SK-N-SH (cell line): ENCODE measurements around the gene TRPV2. TPM values are rescaled to one million over a fixed set of nuclear protein-coding genes. Genes with fewer than 3 reads are reported as not detected.

ENCODE experiments used
- CTCF ChIA-PET: fragments of 300-600, 350-600 bp; formaldehyde crosslinking; extraction: SDS; loops from one replicate; lab custom pipeline; 2021; lab: Yijun Ruan, JAX
- POLR2A ChIA-PET: fragments of 350-600 bp; sonication (Branson Sonifier 250); formaldehyde crosslinking; extraction: SDS; loops from one replicate; lab custom pipeline; 2020; ENCODE audit warnings: antibody characterized with exemption, inconsistent platforms; lab: Yijun Ruan, JAX
- DNase-seq: peaks from one replicate; pipeline ENCODE4 v3.0.0; 2012
- H2AFZ ChIP-seq: fragments of 200-600 bp; sonication (generic); 2 replicates; pipeline ENCODE4 v1.8.1; 2016; ENCODE audit warnings: antibody characterized with exemption, mild to moderate bottlenecking, low read depth
- H3F3A ChIP-seq: fragments of 200-600 bp; sonication (generic); replicated peaks from 2 replicates; pipeline ENCODE3; 2016; ENCODE audit warnings: antibody characterized with exemption, mild to moderate bottlenecking; ENCODE audit not compliant: insufficient read depth
- H3K27ac ChIP-seq, 2 experiments: fragments of 200-500 bp in 1 of 2; fragments of 200-600 bp in 1 of 2; sonication (Bioruptor generic) in 1 of 2; sonication (generic), shearing (Covaris generic) in 1 of 2; 2 replicates each; pipeline versions ENCODE4 v1.5.1 to v1.6.1; 2014 to 2016; ENCODE audit warnings: low read depth in 2 of 2, inconsistent platforms in 1 of 2, low read length in 1 of 2, mild to moderate bottlenecking in 1 of 2, mixed read lengths in 1 of 2
- H3K27me3 ChIP-seq: fragments of 200-600 bp; sonication (generic), shearing (Covaris generic); 2 replicates; pipeline ENCODE4 v1.6.1; 2016; ENCODE audit warnings: mixed run types; ENCODE audit not compliant: insufficient read depth
- H3K36me3 ChIP-seq, 2 experiments: fragments of 200-500 bp in 1 of 2; fragments of 200-600 bp in 1 of 2; sonication (Bioruptor generic) in 1 of 2; sonication (generic) in 1 of 2; replicated peaks in 1 of 2; 2 replicates each; pipeline versions ENCODE3 to v1.5.1; 2014 to 2016; ENCODE audit warnings: low read length in 1 of 2, mild to moderate bottlenecking in 1 of 2; ENCODE audit not compliant: insufficient read depth in 2 of 2, control insufficient read depth in 1 of 2
- H3K4me1 ChIP-seq, 2 experiments: fragments of 200-500 bp in 1 of 2; fragments of 200-600 bp in 1 of 2; sonication (Bioruptor generic) in 1 of 2; sonication (generic), shearing (Covaris generic) in 1 of 2; 2 replicates each; pipeline versions ENCODE4 v1.5.1 to v1.6.1; 2014 to 2016; ENCODE audit warnings: low read depth in 1 of 2, low read length in 1 of 2, mixed run types in 1 of 2; ENCODE audit not compliant: insufficient read depth in 2 of 2, control insufficient read depth in 1 of 2
- H3K4me2 ChIP-seq: fragments of 200-600 bp; sonication (generic), shearing (Covaris generic); 2 replicates; pipeline ENCODE4 v1.6.1; 2017; ENCODE audit warnings: mixed run types
- H3K4me3 ChIP-seq, 2 experiments: fragments of 200-500 bp in 1 of 2; fragments of 200-600 bp in 1 of 2; sonication (Bioruptor generic) in 1 of 2; sonication (generic), shearing (Covaris generic) in 1 of 2; 2 replicates each; pipeline versions ENCODE4 v1.5.1 to v1.8.1; 2014 to 2016; ENCODE audit warnings: low read depth in 2 of 2, inconsistent platforms in 1 of 2, low read length in 1 of 2, mild to moderate bottlenecking in 1 of 2, mixed read lengths in 1 of 2, moderate library complexity in 1 of 2
- H3K79me2 ChIP-seq: fragments of 200-600 bp; sonication (generic); 2 replicates; pipeline ENCODE4 v1.8.1; 2017; ENCODE audit warnings: mild to moderate bottlenecking; ENCODE audit not compliant: insufficient read depth
- H3K9ac ChIP-seq: fragments of 200-600 bp; sonication (generic); 2 replicates; pipeline ENCODE4 v1.6.1; 2017; ENCODE audit warnings: mixed run types
- H3K9me2 ChIP-seq: fragments of 200-600 bp; sonication (generic); 2 replicates; pipeline ENCODE4 v1.6.1; 2017; ENCODE audit warnings: mixed run types
- H3K9me3 ChIP-seq: fragments of 200-600 bp; sonication (generic); 2 replicates; pipeline ENCODE4 v1.6.1; 2017; ENCODE audit warnings: mixed run types, mild to moderate bottlenecking, moderate library complexity
- H4K20me1 ChIP-seq: fragments of 200-600 bp; sonication (generic); 2 replicates; pipeline ENCODE4 v1.6.1; 2017; ENCODE audit warnings: mild to moderate bottlenecking, mixed run types; ENCODE audit not compliant: insufficient read depth
- EZH2phosphoT487 ChIP-seq: fragments of 200-600 bp; sonication (generic); IDR thresholded peaks from 2 replicates; pipeline ENCODE4 v1.6.1; 2017; ENCODE audit warnings: low read depth, mixed run types, mild to moderate bottlenecking, antibody characterized with exemption, moderate library complexity, borderline replicate concordance
- IRF3 ChIP-seq: fragments of 150-350 bp; IDR thresholded peaks from 2 replicates; pipeline ENCODE4 v1.6.1; 2016; ENCODE audit warnings: mild to moderate bottlenecking, low read depth, low read length
- JUND ChIP-seq: IDR thresholded peaks from 2 replicates; pipeline ENCODE4 v1.4.0; 2012
- SIN3A ChIP-seq: IDR thresholded peaks from 2 replicates; pipeline ENCODE4 v1.6.1; 2012; ENCODE audit warnings: low read depth, mild to moderate bottlenecking, low read length, moderate library complexity, borderline replicate concordance
- SMC3 ChIP-seq: IDR thresholded peaks from 2 replicates; pipeline ENCODE4 v1.6.1; 2012; ENCODE audit warnings: low read depth, low read length, improper control_type of control experiment
- TEAD4 ChIP-seq: IDR thresholded peaks from 2 replicates; pipeline ENCODE4 v1.4.0; 2012; ENCODE audit warnings: mild to moderate bottlenecking, borderline replicate concordance; ENCODE audit not compliant: insufficient read depth
- ZBTB33 ChIP-seq: IDR thresholded peaks from 2 replicates; pipeline ENCODE4 v1.4.0; 2012; ENCODE audit warnings: low read depth, borderline replicate concordance
- WGBS: methylation state at CpG from one replicate; pipeline ENCODE4 v1.1.6; 2017; ENCODE audit warnings: low lambda C conversion rate; 5-methylcytosine and 5-hydroxymethylcytosine counted together
- polyA plus RNA-seq, 3 experiments: library from polyadenylated mRNA; depleted of rRNA; stranded (reverse); fragments of >200 nt; gene quantifications; 2 replicates each; pipeline ENCODE4 v1.2.3, GENCODE V29; 2012

Gene TRPV2
- polyA plus RNA-seq, 1 of the 3 experiments (the other 2 are of a cell fraction) = 11.0 TPM

- TF ChIP-seq ZBTB33 (no peak), EZH2phosphoT487 (no peak), JUND (no peak), IRF3 (no peak), TEAD4 (no peak)
These were observed 2.7 kb downstream of the TRPV2 start (continued) for GRCh38 chr17:16417896-16418684.

DNA sequence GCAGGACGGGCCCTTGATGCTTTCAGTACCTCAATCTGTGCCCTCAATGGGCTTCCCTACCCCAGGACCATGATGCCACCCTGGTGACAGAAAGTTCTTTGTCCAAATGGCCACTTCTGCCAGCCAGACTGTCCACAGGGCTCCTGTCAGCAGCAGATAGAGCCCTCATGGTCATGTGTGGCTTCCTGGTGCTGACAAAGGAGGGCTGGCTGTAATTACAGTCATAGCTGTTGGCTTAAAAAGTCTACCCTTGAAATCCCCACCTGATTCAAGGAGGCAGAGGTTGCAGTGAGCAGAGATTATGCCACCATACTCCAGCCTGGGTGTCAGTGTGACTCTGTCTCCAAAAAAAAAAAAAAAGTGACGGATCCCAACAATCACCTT, 3.3 kb downstream of the TRPV2 start:
- no peaks in the 10 kb centered on the region for H3K9me3 ChIP-seq
- peak overlapping the region; percentile 41; the same call in 1 of the 2 replicates for H3K9ac ChIP-seq
- peaks cover 34% of the 10 kb centered on the region for H3F3A ChIP-seq
- H2AFZ ChIP-seq = no peak overlapping the region; the same call in 1 of the 2 replicates
- TF ChIP-seq SMC3 (no peak), SIN3A (0 out of 2 replicates have a peak, but pooled peaks have one; percentile 6)
- H3K27ac ChIP-seq = peak overlapping the region; percentile 78 to 98
- no peak for DNase-seq
- no peaks in the 10 kb centered on the region for H3K9me2 ChIP-seq
- no peaks in the 10 kb centered on the region for H3K79me2 ChIP-seq
- peaks cover 26 to 35% of the 10 kb centered on the region in 2 experiments for H3K4me1 ChIP-seq
- H3K27me3 ChIP-seq = no peaks in the 10 kb centered on the region
- peak overlapping the region; percentile 83 for H3K4me2 ChIP-seq
- H3K4me3 ChIP-seq = no peak overlapping the region
- ChIA-PET CTCF (interaction anchor here (0.6 to 2.1 kb wide), 11 partner anchors 9 to 153 kb away, joined by 3 to 8 read pairs (median 3); no protein-coding TSS in a partner anchor), POLR2A (interaction anchor here (0.6 to 1.5 kb wide), 3 partner anchors 20 to 1136 kb away, joined by 3 to 9 read pairs (median 3); no protein-coding TSS in a partner anchor)
- H3K36me3 ChIP-seq = no peaks in the 10 kb centered on the region
- 54% methylated on average over 2 of the region's 2 CpGs for WGBS
- no peaks in the 10 kb centered on the region for H4K20me1 ChIP-seq
